Omental fat pad (tissue), 4 donors: ENCODE results near the gene PALB2. TPM values are rescaled to one million over a fixed set of nuclear protein-coding genes. Genes with fewer than 3 reads are reported as not detected.

Experiments used
- ATAC-seq: fragments of 150-250 bp; one replicate; pipeline ENCODE4 v1.9.1; 2016; ENCODE audit warnings: mild to moderate bottlenecking, moderate library complexity; ENCODE audit not compliant: low FRiP score
- DNase-seq: peaks from one replicate; pipeline ENCODE4 v3.0.0-alpha.2; 2019; ENCODE audit warnings: low spot score
- CTCF ChIP-seq, 3 donors: fragments of 450-650 bp; IDR thresholded peaks; one replicate each; pipeline ENCODE4 v1.5.1; 2016 to 2017; ENCODE audit warnings: antibody characterized with exemption in 3 of 3, mild to moderate bottlenecking in 3 of 3, moderate library complexity in 2 of 3
- total RNA-seq, 4 donors: library from RNA; depleted of rRNA; stranded (reverse); fragments of >200 nt; gene quantifications; one replicate each; pipeline ENCODE4 v1.1.0, GENCODE V29; 2016

PALB2 gene
- total RNA-seq, 4 donors from 2014 or later: 6.3 to 13.8 (median 11.9) TPM

DNA sequence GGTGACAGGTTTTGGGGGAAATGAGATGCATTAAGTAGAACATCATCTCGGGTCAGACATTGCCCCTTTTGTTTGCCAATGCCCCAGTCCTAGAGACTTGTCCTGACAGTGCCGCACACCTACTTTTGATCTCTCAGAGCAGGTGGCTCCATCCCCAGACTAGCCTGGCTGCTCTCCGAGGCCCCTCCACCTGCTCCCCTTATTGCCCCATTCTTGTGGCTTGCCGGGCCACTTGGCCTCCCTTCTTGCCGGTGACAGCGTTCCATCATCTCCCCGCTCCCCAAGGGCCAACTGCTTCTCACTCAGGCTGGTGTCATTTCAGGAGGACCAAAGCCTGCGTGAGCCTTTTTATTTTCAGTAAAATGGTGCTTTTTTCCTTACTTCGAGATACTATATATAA is 68.7 kb downstream of the PALB2 start:
- no peak for ATAC-seq

GRCh38 chr16:23571895-23572294 is 69.2 kb downstream of the PALB2 start:
- no peak for TF ChIP-seq CTCF (IDR thresholded peaks at IDR 0.05)
- DNase-seq (no peak), ATAC-seq (no peak)

More for the DNA sequence above, 68.7 kb downstream of the PALB2 start:
- no peak for TF ChIP-seq CTCF (IDR thresholded peaks at IDR 0.05)
- DNase-seq: no peak

GRCh38 chr16:23570992-23571632 is 70.0 kb downstream of the PALB2 start:
- TF ChIP-seq CTCF (IDR thresholded peaks at IDR 0.05): no peak
- ATAC-seq: no peak
- no peak for DNase-seq

GRCh38 chr16:23567602-23568001 is 73.5 kb downstream of the PALB2 start:
- DNase-seq: no peak
- TF ChIP-seq CTCF (IDR thresholded peaks at IDR 0.05): no peak
- no peak for ATAC-seq

DNA sequence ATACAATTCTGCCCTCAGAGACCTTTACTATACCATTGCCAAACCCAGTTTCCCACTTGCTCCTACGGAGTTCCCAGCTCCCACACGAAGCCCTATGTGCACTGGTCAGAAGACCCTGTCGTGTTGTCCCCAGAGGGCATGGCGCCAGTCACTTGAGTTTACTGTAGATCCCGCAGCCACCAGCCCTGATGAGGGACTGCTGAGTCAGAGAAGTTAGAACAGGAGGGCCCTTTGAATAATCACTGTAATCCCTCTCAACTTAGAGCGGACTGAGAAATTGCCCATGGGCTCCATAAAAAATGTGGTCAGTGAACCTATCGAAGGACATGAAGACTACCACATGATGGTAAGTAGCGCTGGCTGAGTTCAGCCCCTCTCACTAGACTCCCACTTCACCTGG is 74.4 kb downstream of the PALB2 start:
- DNase-seq (no peak), ATAC-seq (no peak)
- no peak for TF ChIP-seq CTCF (IDR thresholded peaks at IDR 0.05)

DNA sequence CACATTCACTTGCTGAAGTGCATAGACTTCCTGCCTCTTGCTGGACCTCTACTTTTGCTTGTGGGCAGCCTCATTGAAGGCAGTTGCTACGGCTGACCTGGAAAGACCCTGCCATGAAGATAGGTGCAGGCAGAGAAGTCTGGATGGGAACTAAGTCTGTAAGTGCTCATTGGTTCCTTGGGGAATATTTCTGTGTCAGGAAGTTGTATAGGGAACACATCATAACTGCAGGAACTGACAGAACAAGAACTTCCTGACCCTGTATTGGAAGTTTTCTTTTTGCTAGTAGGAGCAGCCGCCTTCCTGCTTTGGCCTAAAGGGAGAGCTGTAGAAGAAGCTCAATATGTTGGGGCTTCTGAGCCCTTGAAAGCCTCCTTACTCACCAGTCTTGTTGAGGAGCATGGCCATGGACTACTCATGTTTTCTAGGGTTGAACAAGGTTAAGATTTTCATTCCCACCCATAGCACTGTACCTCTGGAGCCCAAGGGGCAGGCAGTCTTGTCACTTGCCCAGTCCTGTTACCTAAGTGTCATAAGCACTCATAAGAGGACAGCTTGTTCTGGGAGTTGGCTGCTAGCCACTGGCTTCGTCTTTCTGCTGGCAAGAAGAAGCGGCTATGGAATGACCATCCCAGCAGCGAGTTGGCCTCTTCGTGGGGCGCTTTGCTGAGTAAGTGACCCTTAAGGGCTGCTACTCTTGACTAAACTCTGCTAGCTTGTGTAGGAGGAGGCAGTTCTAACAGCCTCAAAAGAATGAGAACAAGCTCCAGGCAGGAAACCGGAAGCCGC is 76.3 kb downstream of the PALB2 start:
- DNase-seq (no peak), ATAC-seq (no peak)
- no peak for TF ChIP-seq CTCF (IDR thresholded peaks at IDR 0.05)

DNA sequence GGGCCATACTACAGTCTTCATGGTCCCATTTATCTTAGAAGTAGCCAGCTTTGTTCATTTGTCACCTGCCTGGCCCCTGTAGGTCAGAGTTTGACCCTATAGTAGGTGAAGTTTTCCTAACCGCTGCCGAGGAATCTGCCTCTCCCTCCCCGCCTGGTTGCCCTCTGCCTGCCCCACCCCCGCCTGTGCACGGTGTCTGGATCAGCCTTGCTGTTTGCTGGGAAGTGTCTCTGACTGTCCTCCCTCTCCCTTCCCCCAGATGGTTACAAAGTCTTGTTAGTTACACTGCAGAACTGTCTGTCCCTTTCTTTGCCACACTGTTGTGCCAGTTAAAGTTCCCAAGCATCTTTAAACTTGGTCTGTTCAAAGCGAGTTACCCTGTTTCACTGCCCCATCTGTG is 77.9 kb downstream of the PALB2 start:
- TF ChIP-seq CTCF (IDR thresholded peaks at IDR 0.05): no peak
- ATAC-seq (no peak), DNase-seq (no peak)
